ENCODE results near the gene EIF3I.
A peak's percentile ranks its signal among the peaks of the same experiment; 100 is the strongest.
"Not testable (repeated sequence)": the region's sequence is repeated elsewhere in the genome, so short reads cannot be mapped to it uniquely, and the experiment has no call there.

EIF3I gene

GRCh38 chr1:32239337-32239736 lies 17.1 kb downstream of the EIF3I start:
- DNase-seq, result peak; percentile 66

GRCh38 chr1:32239790-32240139 lies 17.6 kb downstream of the EIF3I start:
- DNase-seq, result peak; percentile 77

GRCh38 chr1:32240140-32240951 lies 18.1 kb downstream of the EIF3I start:
- peak; percentile 84 for DNase-seq

GRCh38 chr1:32241001-32241763 lies 19.0 kb downstream of the EIF3I start:
- DNase-seq, result peak; percentile 79

- peak; percentile 13 for DNase-seq
Measured at GRCh38 chr1:32242341-32242851, 20.2 kb downstream of the EIF3I start.

- DNase-seq, result no peak
Measured at GRCh38 chr1:32246888-32247273, 24.7 kb downstream of the EIF3I start, which contains the start of gene FAM167B. TSS of gene FAM167B (plus strand) at chr1:32247222. CDS start at chr1:32247422, 200 bp downstream.

DNA sequence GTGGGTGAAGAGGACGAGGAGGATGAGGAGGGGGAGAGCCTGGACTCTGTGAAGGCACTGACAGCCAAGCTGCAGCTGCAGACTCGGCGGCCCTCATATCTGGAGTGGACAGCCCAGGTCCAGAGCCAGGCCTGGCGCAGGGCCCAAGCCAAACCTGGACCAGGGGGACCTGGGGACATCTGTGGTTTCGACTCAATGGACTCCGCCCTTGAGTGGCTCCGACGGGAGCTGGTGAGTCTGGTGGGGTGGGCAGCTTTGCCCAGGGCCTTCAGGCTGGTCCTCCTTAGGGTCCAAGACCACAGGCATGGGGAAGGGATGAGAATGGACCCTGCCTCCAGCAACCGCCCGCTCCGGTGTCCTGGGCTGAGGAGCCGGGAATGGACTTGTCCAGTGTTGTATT lies 25.2 kb downstream of the EIF3I start:
- DNase-seq, result no peak

DNA sequence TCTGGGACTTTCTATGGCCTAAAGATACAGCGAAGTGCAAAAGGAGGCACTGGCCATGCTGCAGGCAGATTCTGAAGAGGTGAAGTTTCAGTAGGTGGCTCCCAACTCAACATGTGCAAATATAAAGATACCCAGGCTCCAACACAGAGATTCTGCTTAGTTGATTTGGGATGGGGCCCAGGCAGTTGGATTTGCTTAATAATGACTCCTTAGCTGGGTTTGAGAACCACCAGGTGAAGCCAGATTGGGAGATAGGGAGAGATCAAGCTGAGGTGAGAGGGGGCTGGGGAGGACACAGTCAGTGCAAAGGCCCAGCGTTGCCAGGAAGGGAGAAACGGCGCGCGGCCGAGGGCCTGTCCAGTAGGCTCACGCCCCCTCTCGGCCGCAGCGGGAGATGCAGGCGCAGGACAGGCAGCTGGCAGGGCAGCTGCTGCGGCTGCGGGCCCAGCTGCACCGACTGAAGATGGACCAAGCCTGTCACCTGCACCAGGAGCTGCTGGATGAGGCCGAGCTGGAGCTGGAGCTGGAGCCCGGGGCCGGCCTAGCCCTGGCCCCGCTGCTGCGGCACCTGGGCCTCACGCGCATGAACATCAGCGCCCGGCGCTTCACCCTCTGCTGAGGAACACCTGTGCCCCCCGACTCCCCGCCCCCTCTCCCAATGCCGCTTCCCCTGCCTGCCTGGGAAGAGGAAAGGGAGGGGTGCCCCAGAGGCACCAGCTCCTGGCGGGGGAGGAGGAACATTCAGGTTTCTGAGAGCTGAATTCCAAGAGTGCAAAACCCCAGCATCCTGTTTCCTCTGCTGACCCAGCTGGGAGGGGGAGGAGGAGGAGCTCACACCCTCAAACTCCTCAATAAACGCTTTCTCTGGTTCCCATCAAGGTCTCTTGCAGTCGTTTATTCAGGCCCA lies 26.0 kb downstream of the EIF3I start:
- DNase-seq, result peak; percentile 74

GRCh38 chr1:32249831-32250525 lies 27.8 kb downstream of the EIF3I start:
- no peak for DNase-seq

GRCh38 chr1:32250893-32251716 lies 28.9 kb downstream of the EIF3I start, which contains the start of gene LCK:
TSS of gene LCK (plus strand) at chr1:32251265. CDS start at chr1:32274330, 23,065 bp downstream.
- no peak for DNase-seq

DNA sequence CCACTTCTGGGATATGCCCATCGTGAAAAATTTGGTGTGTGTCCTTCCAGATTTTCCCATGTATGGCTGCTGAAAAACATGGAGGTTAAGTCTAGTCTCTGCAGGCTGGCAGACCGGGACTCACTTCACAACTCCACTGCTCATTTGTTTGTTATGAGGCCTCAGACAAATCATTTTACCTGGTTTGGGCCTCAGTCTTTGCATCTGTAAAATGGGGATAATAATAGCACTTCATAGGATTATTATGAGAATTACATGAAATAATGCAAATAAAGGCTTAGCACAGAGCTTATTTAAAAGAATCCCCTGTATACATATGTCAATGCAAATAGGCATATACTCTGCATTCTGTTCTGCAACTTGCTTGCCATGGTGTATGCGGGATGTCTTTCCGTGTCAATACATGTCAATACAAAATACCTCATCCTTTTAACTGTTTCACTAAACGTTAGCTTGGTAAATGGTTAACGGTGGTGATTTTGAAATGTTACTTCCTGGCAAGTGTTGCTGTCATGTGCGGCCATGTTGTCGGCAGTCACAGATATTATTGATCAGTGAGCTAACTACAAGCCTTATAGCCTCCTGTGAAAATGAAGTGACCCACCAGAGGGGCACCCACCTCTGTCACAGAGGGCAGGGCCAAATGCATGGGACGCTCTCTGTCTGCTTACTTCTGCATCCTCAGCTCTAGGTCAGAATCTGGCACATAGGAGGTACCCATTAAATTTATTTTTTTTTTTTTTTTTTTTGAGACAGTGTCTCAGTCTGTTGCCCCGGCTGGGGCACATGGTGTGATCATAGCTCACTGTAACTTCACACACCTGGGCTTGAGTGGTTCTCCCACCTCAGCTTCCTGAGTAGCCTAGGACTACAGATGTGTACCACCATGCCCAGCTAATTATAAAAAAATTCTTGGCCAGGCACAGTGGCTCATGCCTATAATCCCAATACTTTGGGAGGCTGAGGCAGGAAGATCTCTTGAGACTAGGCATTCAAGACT lies 33.2 kb downstream of the EIF3I start:
- no peak for DNase-seq

- no peak for DNase-seq
Measured at GRCh38 chr1:32256473-32257226, 34.4 kb downstream of the EIF3I start.

GRCh38 chr1:32257227-32257508 lies 35.0 kb downstream of the EIF3I start:
- DNase-seq, result no peak

- DNase-seq, result not testable (repeated sequence)
Measured at GRCh38 chr1:32263236-32263593, 41.0 kb downstream of the EIF3I start.

- DNase-seq, result no peak
Measured at GRCh38 chr1:32263744-32264143, 41.5 kb downstream of the EIF3I start.

DNA sequence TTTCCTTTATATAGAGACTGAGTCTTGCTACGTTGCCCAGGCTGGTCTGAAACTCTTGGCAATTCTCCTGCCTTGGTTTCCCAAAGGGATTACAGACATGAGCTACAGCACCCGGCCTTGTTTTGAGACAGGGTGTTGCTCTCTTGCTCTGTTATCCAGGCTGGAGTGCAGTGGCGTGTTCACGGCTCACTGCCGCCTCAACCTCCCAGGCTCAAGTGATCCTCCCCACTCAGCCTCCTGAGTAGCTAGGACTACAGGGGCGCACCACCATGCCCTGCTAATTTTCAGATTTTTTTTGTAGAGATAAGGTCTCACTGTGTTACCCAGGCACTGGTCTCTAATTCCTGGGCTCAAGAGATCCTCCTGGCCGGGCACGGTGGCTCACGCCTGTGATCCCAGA lies 43.6 kb downstream of the EIF3I start:
- no peak for DNase-seq

- no peak for DNase-seq
Measured at GRCh38 chr1:32266921-32267591, 44.8 kb downstream of the EIF3I start.

DNA sequence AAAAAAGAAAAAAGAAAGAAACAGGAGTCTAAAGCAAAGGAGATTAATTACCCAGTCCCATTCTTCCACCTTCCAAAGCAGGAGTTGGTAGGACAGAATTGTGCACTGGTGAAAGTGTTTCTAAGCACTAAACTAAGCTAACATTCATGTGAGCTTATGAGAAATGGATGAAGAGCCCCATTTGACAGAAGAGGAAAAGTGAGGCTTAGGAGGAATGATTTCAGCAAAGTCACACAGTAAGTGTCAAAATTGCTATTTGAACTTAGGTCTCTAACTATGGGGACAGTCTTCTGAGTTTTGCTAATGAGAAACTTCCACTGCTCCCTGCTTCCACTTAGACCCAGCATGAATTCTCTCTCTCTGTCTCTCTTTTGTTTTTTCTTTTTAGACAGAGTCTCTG lies 47.5 kb downstream of the EIF3I start:
- DNase-seq, result no peak

Data from NCI-H1092 treated with DMSO at 0.1 percent for 48 hours (cell line).